BLaER1 (cell line): ENCODE measurements around the gene GALNT12.

Source experiments
- H3K27ac ChIP-seq: shearing (Covaris generic); formaldehyde crosslinking; 2 replicates; pipeline ENCODE4 v1.8.1; 2022
- H3K27me3 ChIP-seq: shearing (Covaris generic); formaldehyde crosslinking; 2 replicates; pipeline ENCODE4 v1.8.1; 2022
- H3K36me3 ChIP-seq: shearing (Covaris generic); formaldehyde crosslinking; 2 replicates; pipeline ENCODE4 v1.8.1; 2022
- H3K4me1 ChIP-seq: shearing (Covaris generic); formaldehyde crosslinking; 2 replicates; pipeline ENCODE4 v1.8.1; 2022
- H3K4me2 ChIP-seq: shearing (Covaris generic); formaldehyde crosslinking; 2 replicates; pipeline ENCODE4 v1.8.1; 2022
- H3K4me3 ChIP-seq: shearing (Covaris generic); formaldehyde crosslinking; 2 replicates; pipeline ENCODE4 v1.8.1; 2022
- H3K9ac ChIP-seq: shearing (Covaris generic); formaldehyde crosslinking; 2 replicates; pipeline ENCODE4 v1.8.1; 2022
- H3K9me3 ChIP-seq: shearing (Covaris generic); formaldehyde crosslinking; 2 replicates; pipeline ENCODE4 v1.8.1; 2022
- H4K20me1 ChIP-seq: shearing (Covaris generic); formaldehyde crosslinking; 2 replicates; pipeline ENCODE4 v1.8.1; 2022
- Cebpa-rat ChIP-seq: shearing (Covaris generic); IDR thresholded peaks from 2 replicates; pipeline ENCODE4 v1.8.1; 2022

The GALNT12 gene

DNA sequence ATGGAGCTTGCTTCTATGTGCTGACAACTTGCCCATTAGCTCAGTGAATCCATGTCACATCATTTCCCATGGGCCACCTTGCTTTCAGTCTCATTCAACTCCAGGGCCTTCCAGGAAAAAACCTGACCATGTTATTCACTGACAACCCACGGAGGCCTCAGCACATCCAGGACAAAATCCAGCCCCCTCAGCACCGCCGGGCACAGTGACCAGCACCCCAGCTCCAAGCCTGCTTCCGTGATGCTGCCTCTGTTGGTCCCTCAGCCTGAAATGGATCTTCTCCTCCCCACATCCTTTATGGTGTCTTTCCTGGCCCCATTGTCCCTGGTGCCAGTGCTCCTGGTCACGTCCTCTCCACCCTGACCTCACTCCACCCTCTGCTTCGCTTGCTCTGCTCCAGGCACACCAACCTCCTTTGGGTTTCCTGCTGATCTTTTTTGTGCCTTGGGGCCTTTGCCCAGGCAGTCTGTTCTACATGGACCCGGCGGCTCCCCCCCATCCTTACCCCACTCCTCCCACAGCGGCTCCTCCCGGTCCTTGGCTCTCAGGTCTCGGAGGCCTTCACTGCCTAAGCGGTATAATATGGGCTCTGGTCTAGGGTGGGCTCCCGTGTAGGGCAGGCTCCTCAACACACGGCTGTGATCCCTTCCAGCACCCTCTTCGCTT lies 36.1 kb upstream of the GALNT12 start:
- H3K36me3 ChIP-seq, result peaks cover 86% of the 10 kb centered on the region
- H3K4me3 ChIP-seq, result no peak overlapping the region
- no peaks in the 10 kb centered on the region for H3K27me3 ChIP-seq
- no peak for TF ChIP-seq Cebpa-rat
- no peaks in the 10 kb centered on the region for H3K9me3 ChIP-seq
- H3K4me1 ChIP-seq, result no peaks in the 10 kb centered on the region
- H3K9ac ChIP-seq, result no peak overlapping the region
- H3K4me2 ChIP-seq, result no peak overlapping the region
- no peaks in the 10 kb centered on the region for H4K20me1 ChIP-seq
- H3K27ac ChIP-seq, result no peak overlapping the region

DNA sequence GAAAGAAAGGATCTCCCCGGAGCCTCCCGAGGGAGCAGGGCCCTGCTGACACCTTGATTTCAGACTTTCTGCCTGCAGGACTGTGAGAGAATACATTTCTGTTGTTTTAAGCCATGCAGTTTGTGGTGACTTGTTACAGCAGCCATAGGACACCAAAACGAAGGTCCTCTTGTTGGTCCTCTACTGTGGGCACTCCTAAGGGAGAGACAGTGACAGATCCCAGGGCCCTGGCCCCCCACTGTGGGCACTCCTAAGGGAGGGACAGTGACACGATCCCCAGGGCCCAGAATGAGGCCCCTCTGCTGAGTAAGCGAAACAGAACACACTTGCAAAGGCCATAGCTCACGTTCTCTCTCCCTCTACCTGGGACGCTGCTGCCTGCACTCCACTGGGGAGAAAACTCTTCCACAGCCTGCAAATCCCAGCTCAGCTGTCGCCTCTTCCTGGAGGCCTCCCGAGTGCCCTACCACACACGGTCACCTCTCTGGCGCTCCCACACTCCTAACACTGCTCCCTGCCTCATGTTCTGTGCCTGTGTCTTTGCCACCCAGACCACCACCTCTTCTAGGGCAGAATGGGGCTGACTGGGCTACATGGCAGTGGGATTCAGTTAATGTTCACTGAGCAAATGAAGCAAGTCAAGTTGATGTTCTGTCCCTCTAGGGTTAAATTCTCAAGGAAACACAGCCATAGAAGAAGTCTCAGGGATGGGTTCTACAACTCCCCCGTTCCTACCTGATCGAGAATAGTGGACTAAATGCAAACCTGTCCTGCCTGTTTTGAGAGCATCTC lies 34.9 kb upstream of the GALNT12 start:
- Histone ChIP-seq H3K4me2 (no peak overlapping the region), H3K36me3 (peaks cover 87% of the 10 kb centered on the region), H4K20me1 (no peaks in the 10 kb centered on the region), H3K4me1 (no peaks in the 10 kb centered on the region), H3K4me3 (no peak overlapping the region), H3K27me3 (no peaks in the 10 kb centered on the region), H3K9ac (no peak overlapping the region), H3K9me3 (no peaks in the 10 kb centered on the region), H3K27ac (no peak overlapping the region)
- no peak for TF ChIP-seq Cebpa-rat

DNA sequence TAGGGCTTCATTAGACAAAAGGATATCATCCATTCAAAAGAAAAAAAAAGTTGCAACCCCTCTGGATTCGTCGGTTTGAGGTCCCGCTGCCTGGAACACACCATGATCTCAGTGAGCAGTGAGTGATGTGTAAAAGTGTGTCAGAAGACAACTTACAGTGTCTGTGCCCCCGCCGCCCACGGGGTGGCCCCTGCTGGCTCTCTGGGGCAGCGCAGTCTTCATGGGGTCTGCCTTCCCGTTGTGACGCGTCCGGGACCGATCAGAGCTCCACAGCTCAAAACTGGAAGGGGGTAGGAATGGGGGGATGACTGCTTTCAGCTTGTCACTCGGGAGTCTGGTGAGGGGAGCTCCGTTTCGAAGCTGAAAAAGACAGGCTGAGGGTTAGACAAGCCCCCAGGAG lies 33.7 kb upstream of the GALNT12 start:
- Histone ChIP-seq H3K4me2 (no peak overlapping the region), H3K4me3 (no peak overlapping the region), H4K20me1 (no peaks in the 10 kb centered on the region), H3K36me3 (peaks cover 87% of the 10 kb centered on the region), H3K4me1 (no peaks in the 10 kb centered on the region), H3K27ac (no peak overlapping the region), H3K9me3 (no peaks in the 10 kb centered on the region), H3K27me3 (no peaks in the 10 kb centered on the region), H3K9ac (no peak overlapping the region)
- no peak for TF ChIP-seq Cebpa-rat

DNA sequence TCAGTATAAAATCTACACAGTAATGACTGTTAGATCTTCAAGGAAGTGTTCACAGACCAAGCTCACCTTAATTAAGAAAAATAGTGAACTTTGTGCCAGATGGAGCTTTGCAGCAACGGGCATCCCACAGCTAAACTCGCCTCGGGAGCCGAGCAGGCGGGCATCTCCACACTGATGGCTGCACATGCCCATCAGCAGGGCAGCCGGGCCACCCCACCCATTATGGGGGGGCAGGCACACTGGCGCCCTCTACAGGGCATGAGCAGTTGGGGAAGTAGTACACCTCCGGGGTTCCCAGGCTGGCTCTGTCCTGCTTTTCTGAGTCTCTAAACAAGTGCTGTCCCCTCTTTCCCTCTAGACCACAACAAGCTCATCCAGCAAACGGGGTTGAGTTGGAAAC lies 32.7 kb upstream of the GALNT12 start:
- Histone ChIP-seq H3K27ac (no peak overlapping the region), H3K9me3 (no peaks in the 10 kb centered on the region), H3K27me3 (no peaks in the 10 kb centered on the region), H3K4me3 (no peak overlapping the region), H3K36me3 (peaks cover 81% of the 10 kb centered on the region), H4K20me1 (no peaks in the 10 kb centered on the region), H3K4me1 (no peaks in the 10 kb centered on the region), H3K9ac (no peak overlapping the region), H3K4me2 (no peak overlapping the region)
- no peak for TF ChIP-seq Cebpa-rat

DNA sequence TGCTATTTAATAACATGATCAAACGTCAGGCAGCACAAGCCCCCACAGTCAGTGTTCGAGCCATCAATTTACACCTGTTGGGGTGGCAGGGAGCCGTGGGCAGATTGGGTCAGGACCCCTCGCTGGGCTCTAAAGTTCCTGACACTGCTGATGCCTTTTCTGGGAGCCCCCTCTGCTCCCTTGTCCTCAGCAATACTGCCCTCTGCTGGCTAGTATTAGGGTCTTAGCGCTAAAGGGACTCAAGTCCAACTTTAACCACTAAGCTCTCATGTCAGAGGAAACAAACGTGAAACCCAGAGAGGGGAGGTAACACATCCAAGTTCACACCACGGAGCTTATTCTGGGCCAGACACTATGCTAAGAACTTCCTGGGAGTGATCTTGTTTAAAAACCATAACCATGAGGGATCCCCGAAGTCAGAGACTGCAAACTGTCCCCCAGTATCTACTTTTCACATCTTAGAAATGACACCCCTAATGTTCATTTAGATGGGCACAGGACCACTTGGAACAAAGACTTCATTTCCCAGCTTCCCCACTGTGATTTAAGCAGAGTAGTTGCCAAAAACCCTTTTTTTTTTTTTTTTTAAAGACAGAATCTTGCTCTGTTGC lies 31.5 kb upstream of the GALNT12 start:
- H3K4me1 ChIP-seq, result no peaks in the 10 kb centered on the region
- peaks cover 80% of the 10 kb centered on the region for H3K36me3 ChIP-seq
- H3K4me2 ChIP-seq, result no peak overlapping the region
- no peaks in the 10 kb centered on the region for H3K9me3 ChIP-seq
- H3K4me3 ChIP-seq, result no peak overlapping the region
- TF ChIP-seq Cebpa-rat, result no peak
- no peak overlapping the region for H3K27ac ChIP-seq
- no peaks in the 10 kb centered on the region for H4K20me1 ChIP-seq
- H3K9ac ChIP-seq, result no peak overlapping the region
- no peaks in the 10 kb centered on the region for H3K27me3 ChIP-seq

DNA sequence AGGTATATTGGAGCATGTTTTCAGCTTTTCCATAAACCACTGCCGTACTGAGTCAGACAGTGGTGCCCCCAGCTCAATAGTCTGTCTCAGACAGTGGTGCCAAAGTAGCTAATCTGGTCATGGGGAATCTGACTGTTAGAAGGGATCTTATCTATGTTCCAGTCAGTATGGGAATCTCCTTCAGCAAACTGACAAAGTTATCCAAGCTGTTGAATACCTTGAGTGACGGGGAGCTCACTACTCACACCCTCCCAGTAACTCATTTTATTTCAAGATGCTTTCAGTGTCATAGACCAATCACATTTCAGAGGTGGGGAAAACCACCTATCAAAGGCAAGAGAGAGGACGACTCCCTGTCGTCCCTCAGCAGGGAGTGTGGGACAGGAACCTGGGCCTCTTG lies 29.9 kb upstream of the GALNT12 start:
- Histone ChIP-seq H3K4me2 (no peak overlapping the region), H3K4me3 (no peak overlapping the region), H4K20me1 (no peaks in the 10 kb centered on the region), H3K4me1 (no peaks in the 10 kb centered on the region), H3K27me3 (no peaks in the 10 kb centered on the region), H3K9ac (no peak overlapping the region), H3K36me3 (peaks cover 80% of the 10 kb centered on the region), H3K27ac (no peak overlapping the region), H3K9me3 (no peaks in the 10 kb centered on the region)
- no peak for TF ChIP-seq Cebpa-rat

DNA sequence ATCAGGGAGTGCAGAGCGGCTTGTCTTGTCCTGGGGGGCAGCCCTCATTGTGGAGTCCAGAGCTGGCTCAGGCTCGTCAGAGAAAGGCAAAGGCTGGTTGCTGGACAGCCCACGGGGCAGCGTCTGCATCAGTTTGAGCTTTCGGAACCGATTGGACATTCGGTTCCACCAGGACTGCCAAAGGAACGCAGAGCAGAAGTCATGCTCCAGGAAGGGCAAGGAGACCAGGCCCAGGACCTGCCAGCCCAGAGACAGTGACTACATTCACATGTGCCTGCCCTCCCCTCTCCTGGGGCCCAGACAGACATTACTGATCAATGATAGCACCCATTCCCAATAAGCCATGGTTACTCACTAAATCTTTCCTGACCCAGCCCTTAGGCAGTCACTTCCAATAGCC lies 29.2 kb upstream of the GALNT12 start:
- Histone ChIP-seq H3K4me1 (no peaks in the 10 kb centered on the region), H3K4me3 (no peak overlapping the region), H3K4me2 (no peak overlapping the region), H4K20me1 (no peaks in the 10 kb centered on the region), H3K27ac (no peak overlapping the region), H3K27me3 (no peaks in the 10 kb centered on the region), H3K9ac (no peak overlapping the region), H3K9me3 (no peaks in the 10 kb centered on the region), H3K36me3 (peaks cover 80% of the 10 kb centered on the region)
- TF ChIP-seq Cebpa-rat, result no peak

DNA sequence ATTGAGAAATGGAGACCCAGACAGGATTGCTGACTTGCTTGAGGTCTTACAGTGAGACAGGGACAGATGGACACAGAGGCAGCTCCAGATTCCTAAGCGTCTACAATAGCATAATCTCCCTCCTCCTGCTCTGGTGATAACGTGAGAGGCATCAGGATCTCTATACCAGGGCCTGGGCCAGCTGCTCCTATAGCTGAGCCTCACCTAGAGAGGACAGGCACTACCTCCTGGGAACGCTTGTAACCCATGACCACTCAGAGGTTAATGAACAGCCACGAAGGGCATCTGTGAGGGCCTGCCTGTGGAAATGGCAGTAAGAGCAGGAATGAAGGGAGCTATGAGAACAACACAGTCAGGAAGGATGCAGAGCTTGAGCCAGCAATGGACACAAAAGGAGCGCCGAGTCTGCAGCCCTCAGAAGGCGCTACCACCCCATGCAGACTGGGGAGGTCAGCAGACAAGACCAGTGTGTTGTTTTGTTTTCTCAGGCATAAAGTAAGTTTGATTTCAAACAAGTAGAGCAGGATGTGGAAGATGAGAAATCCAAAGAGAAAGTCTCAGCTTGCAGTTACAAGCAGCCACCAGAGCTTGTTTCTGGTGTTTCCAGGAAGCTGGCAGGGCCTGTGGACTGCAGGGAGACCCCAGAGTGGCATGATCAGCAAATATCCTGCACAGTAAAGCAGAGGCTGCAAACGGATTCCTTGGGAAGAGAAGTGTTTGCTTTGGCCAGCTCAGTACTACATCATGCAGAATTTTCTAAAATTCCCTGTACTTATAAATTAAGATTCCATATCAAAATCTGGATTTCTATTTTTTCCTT lies 28.5 kb upstream of the GALNT12 start:
- H3K4me3 ChIP-seq, result no peak overlapping the region
- no peak for TF ChIP-seq Cebpa-rat
- peaks cover 80% of the 10 kb centered on the region for H3K36me3 ChIP-seq

DNA sequence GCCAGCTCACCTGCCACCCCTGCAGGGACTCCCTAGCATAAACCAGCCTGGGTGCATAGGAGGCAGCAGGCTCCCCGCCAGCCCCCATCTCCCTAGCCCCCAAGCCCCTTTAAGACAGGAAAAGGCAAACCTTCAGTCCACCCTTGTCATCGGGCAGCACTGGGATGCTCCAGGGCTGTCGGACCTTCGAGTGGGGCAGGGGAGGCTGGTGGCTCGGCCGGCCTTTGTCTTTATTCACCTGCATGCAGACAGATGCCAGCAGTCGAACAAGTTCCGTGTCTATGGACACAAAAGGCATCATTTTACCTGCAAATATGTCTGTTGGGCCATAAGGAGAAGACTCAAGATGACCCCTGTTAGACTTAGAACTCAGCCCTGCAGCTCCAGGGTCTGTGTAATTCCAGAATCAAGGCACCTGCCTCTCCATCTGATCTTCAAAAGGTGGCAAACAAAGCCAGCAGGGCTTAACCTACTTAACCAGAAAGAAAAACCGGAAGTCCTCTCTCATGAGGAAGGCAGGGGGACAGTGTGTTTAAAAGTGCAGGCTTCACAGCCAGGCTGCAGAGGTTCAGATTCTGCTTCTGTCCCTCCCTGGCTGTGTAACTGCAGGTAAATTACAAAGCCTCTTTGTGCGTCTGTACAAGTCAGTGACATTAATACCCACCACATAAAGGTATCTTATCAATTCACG lies 27.3 kb upstream of the GALNT12 start:
- H3K27ac ChIP-seq, result no peak overlapping the region
- H3K4me2 ChIP-seq, result no peak overlapping the region
- no peak overlapping the region for H3K4me3 ChIP-seq
- peaks cover 10% of the 10 kb centered on the region for H4K20me1 ChIP-seq
- no peaks in the 10 kb centered on the region for H3K9me3 ChIP-seq
- no peak for TF ChIP-seq Cebpa-rat
- H3K9ac ChIP-seq, result no peak overlapping the region
- peaks cover 80% of the 10 kb centered on the region for H3K36me3 ChIP-seq
- H3K27me3 ChIP-seq, result no peaks in the 10 kb centered on the region
- H3K4me1 ChIP-seq, result no peaks in the 10 kb centered on the region

More for the DNA sequence above, 28.5 kb upstream of the GALNT12 start:
- Histone ChIP-seq H3K27ac (no peak overlapping the region), H3K9me3 (no peaks in the 10 kb centered on the region), H3K4me2 (no peak overlapping the region), H3K4me1 (no peaks in the 10 kb centered on the region), H4K20me1 (no peaks in the 10 kb centered on the region), H3K9ac (no peak overlapping the region), H3K27me3 (no peaks in the 10 kb centered on the region)
